Measurements from ENCODE around the gene ITPR2. TPM values are rescaled to one million over a fixed set of nuclear protein-coding genes. Genes with fewer than 3 reads are reported as not detected.
A peak's percentile ranks its signal among the peaks of the same experiment; 100 is the strongest.

The ITPR2 gene
- total and polyA plus RNA-seq, 2 experiments from 2014 or later = 5.0 to 9.1 TPM

DNA sequence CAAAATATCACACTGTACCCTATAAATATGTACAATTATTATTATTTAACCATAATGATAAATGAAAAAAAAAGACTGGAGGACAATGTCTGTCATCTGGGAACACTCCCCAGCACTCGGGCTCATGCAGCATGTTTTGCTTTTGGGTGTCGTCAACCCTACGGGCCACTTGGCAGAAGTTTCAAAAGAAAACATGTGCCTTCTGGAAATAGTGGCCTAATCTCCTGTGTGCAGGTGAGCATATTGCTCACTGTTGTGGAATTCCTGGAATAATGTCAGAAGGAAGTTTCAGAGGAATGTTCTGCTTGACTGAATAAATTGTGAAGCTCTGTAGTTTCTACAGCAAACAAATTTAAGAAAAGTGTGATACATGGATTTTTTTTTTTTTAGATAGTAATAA lies 339.3 kb downstream of the ITPR2 start:
- Histone ChIP-seq H3K9me3 (ENCODE audit: low read depth) (no peaks in the 10 kb centered on the region), H3K27me3 (replicated peaks; ENCODE audit: insufficient read depth) (no peaks in the 10 kb centered on the region), H3K9me2 (ENCODE audit: insufficient read depth) (no peaks in the 10 kb centered on the region), H3K4me2 (ENCODE audit: unreplicated experiment) (no peak overlapping the region), H3K4me3 (no peak overlapping the region), H3K27ac (no peak overlapping the region), H3K9ac (no peak overlapping the region), H3K79me2 (ENCODE audit: insufficient read depth) (no peaks in the 10 kb centered on the region), H3F3A (ENCODE audit: insufficient read depth) (no peaks in the 10 kb centered on the region), H2AFZ (no peak overlapping the region), H3K36me3 (ENCODE audit: low read depth) (no peaks in the 10 kb centered on the region), H3K4me1 (ENCODE audit: insufficient read depth) (no peaks in the 10 kb centered on the region), H4K20me1 (ENCODE audit: insufficient read depth) (no peaks in the 10 kb centered on the region)
- TF ChIP-seq EZH2 (IDR thresholded peaks at IDR 0.05; ENCODE audit: insufficient read depth, poor library complexity, severe bottlenecking) (no peak), EZH2phosphoT487 (IDR thresholded peaks at IDR 0.05; ENCODE audit: insufficient read depth, low read depth) (no peak)
- no peak for DNase-seq
- in situ Hi-C loops (cut with MboI) = no loop called here
- 76 to 82% methylated on average over 3 of the region's 3 CpGs for WGBS, 2 experiments (ENCODE audit: low coverage in 1 of 2, low lambda C conversion rate in 2 of 2, missing lambda C conversion rate in 2 of 2)

DNA sequence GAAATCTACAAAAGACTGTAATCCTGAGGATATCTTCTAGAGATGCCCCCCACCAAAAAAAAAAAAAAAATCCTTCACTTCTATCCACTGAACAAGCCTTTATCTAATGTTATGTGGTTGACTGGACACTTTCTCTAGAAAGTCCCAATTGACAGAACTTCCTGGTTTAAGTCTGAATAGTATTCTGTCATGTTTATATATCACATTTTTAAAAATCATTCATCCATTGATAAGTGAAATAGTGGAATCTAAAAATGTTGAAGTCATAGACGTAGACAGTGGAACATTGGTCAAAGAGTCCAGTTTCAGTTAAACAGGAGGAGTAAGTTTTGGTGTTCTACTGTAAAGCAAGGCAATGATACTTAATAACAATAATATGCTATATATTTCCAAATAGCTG lies 340.6 kb downstream of the ITPR2 start:
- Histone ChIP-seq H3K4me1 (ENCODE audit: insufficient read depth) (no peaks in the 10 kb centered on the region), H3K9me2 (ENCODE audit: insufficient read depth) (no peaks in the 10 kb centered on the region), H3K9me3 (ENCODE audit: low read depth) (no peaks in the 10 kb centered on the region), H3K27ac (no peak overlapping the region), H3K4me3 (no peak overlapping the region), H3K4me2 (ENCODE audit: unreplicated experiment) (no peak overlapping the region), H3F3A (ENCODE audit: insufficient read depth) (no peaks in the 10 kb centered on the region), H4K20me1 (ENCODE audit: insufficient read depth) (no peaks in the 10 kb centered on the region), H3K79me2 (ENCODE audit: insufficient read depth) (no peaks in the 10 kb centered on the region), H2AFZ (no peak overlapping the region), H3K27me3 (replicated peaks; ENCODE audit: insufficient read depth) (no peaks in the 10 kb centered on the region), H3K9ac (no peak overlapping the region), H3K36me3 (ENCODE audit: low read depth) (no peaks in the 10 kb centered on the region)
- WGBS, 2 experiments (ENCODE audit: low coverage in 1 of 2, low lambda C conversion rate in 2 of 2, missing lambda C conversion rate in 2 of 2) = 100% methylated on average over 1 of the region's 1 CpG
- in situ Hi-C loops (cut with MboI) = no loop called here
- no peak for TF ChIP-seq EZH2phosphoT487 (IDR thresholded peaks at IDR 0.05; ENCODE audit: insufficient read depth, low read depth)
- no peak for TF ChIP-seq EZH2 (IDR thresholded peaks at IDR 0.05; ENCODE audit: insufficient read depth, poor library complexity, severe bottlenecking)
- DNase-seq = no peak

DNA sequence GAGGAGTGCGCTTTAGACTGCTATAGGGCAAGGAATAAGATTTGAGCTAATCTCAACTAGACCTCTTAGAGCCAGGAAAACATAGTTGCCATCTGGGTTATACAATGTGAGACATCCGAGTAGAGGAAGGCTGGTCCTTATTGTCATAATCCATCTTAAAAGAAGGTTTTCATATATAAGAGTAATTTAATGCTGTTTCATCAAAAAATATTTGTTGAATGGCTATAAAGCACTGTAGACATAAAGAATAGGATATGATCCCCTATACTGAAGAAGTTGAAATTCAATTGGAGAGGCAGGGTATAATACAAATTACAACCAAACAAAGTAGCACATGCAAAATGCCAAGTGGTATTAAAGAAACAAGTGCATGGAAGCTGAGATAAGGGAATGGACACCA lies 343.1 kb downstream of the ITPR2 start:
- no peaks in the 10 kb centered on the region for H3K9me3 ChIP-seq (ENCODE audit: low read depth)
- DNase-seq = no peak
- H3K4me1 ChIP-seq (ENCODE audit: insufficient read depth) = no peaks in the 10 kb centered on the region
- in situ Hi-C loops (cut with MboI) = no loop called here
- no peak overlapping the region for H3K9ac ChIP-seq
- H2AFZ ChIP-seq = no peak overlapping the region
- TF ChIP-seq EZH2 (IDR thresholded peaks at IDR 0.05; ENCODE audit: insufficient read depth, poor library complexity, severe bottlenecking) = no peak
- TF ChIP-seq EZH2phosphoT487 (IDR thresholded peaks at IDR 0.05; ENCODE audit: insufficient read depth, low read depth) = no peak
- H3K27ac ChIP-seq = no peak overlapping the region
- WGBS, 2 experiments (ENCODE audit: low coverage in 1 of 2, low lambda C conversion rate in 2 of 2, missing lambda C conversion rate in 2 of 2) = 91 to 98% methylated on average over 2 of the region's 2 CpGs
- no peaks in the 10 kb centered on the region for H3K9me2 ChIP-seq (ENCODE audit: insufficient read depth)
- no peaks in the 10 kb centered on the region for H3K36me3 ChIP-seq (ENCODE audit: low read depth)
- H3K4me2 ChIP-seq (ENCODE audit: unreplicated experiment) = no peak overlapping the region
- H3K27me3 ChIP-seq (replicated peaks; ENCODE audit: insufficient read depth) = no peaks in the 10 kb centered on the region
- H3F3A ChIP-seq (ENCODE audit: insufficient read depth) = no peaks in the 10 kb centered on the region
- H3K79me2 ChIP-seq (ENCODE audit: insufficient read depth) = no peaks in the 10 kb centered on the region
- H3K4me3 ChIP-seq = no peak overlapping the region
- no peaks in the 10 kb centered on the region for H4K20me1 ChIP-seq (ENCODE audit: insufficient read depth)

DNA sequence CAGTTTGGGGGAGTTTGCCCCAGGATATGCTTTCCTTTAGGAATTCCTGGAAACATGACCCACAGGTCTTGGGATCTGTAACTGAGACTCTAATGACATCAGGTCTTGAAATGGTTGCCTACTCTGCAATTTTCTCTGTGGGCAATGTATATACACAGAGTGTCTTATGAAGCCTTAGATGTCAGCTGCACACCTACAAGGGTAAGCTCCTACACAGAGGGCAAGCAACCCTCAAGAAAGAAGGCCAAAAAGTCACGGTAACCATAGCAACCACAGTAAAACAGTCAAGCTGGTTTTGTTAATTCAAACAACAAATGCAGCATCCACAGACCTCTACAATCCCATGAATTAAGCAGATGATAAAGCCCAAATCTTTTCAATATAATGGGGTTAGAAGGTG lies 344.6 kb downstream of the ITPR2 start:
- no peaks in the 10 kb centered on the region for H3K4me1 ChIP-seq (ENCODE audit: insufficient read depth)
- H3F3A ChIP-seq (ENCODE audit: insufficient read depth) = no peaks in the 10 kb centered on the region
- H3K4me3 ChIP-seq = no peak overlapping the region
- H3K9me2 ChIP-seq (ENCODE audit: insufficient read depth) = no peaks in the 10 kb centered on the region
- TF ChIP-seq EZH2 (IDR thresholded peaks at IDR 0.05; ENCODE audit: insufficient read depth, poor library complexity, severe bottlenecking) (no peak), EZH2phosphoT487 (IDR thresholded peaks at IDR 0.05; ENCODE audit: insufficient read depth, low read depth) (no peak)
- in situ Hi-C loops (cut with MboI) = no loop called here
- no peak overlapping the region for H3K4me2 ChIP-seq (ENCODE audit: unreplicated experiment)
- 97 to 100% methylated on average over 1 of the region's 1 CpG for WGBS, 2 experiments (ENCODE audit: low coverage in 1 of 2, low lambda C conversion rate in 2 of 2, missing lambda C conversion rate in 2 of 2)
- no peak overlapping the region for H3K9ac ChIP-seq
- no peaks in the 10 kb centered on the region for H3K9me3 ChIP-seq (ENCODE audit: low read depth)
- no peak overlapping the region for H3K27ac ChIP-seq
- H3K36me3 ChIP-seq (ENCODE audit: low read depth) = no peaks in the 10 kb centered on the region
- H4K20me1 ChIP-seq (ENCODE audit: insufficient read depth) = no peaks in the 10 kb centered on the region
- no peaks in the 10 kb centered on the region for H3K27me3 ChIP-seq (replicated peaks; ENCODE audit: insufficient read depth)
- no peaks in the 10 kb centered on the region for H3K79me2 ChIP-seq (ENCODE audit: insufficient read depth)
- DNase-seq = no peak
- no peak overlapping the region for H2AFZ ChIP-seq

DNA sequence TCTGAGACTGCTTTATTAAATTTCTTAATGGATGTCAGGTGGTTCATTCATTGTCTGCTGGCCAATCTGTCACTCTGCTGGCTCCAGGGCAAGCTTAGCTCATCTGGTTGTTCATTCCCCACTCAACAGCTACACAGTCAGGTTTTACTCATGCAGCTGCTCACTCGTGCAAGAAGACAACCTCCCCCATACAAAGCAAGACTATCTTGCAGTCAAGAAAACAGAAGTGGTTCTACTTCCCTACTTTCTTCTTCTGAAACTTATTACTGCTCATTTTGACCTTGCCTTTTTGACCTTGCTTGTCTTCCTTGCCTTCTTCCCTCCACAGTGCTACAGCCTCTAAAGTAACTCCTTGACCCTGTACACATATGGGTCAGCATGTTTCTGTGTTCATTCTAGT lies 359.7 kb downstream of the ITPR2 start:
- no peaks in the 10 kb centered on the region for H3K79me2 ChIP-seq (ENCODE audit: insufficient read depth)
- no peaks in the 10 kb centered on the region for H3K9me2 ChIP-seq (ENCODE audit: insufficient read depth)
- H2AFZ ChIP-seq = no peak overlapping the region
- no peaks in the 10 kb centered on the region for H3K36me3 ChIP-seq (ENCODE audit: low read depth)
- WGBS, 2 experiments (ENCODE audit: low coverage in 1 of 2, low lambda C conversion rate in 2 of 2, missing lambda C conversion rate in 2 of 2) = 0 to 5% methylated on average over 1 of the region's 1 CpG
- no peaks in the 10 kb centered on the region for H4K20me1 ChIP-seq (ENCODE audit: insufficient read depth)
- peaks cover 20% of the 10 kb centered on the region for H3K4me1 ChIP-seq (ENCODE audit: insufficient read depth)
- H3K9me3 ChIP-seq (ENCODE audit: low read depth) = no peaks in the 10 kb centered on the region
- TF ChIP-seq EZH2phosphoT487 (IDR thresholded peaks at IDR 0.05; ENCODE audit: insufficient read depth, low read depth) (no peak), EZH2 (IDR thresholded peaks at IDR 0.05; ENCODE audit: insufficient read depth, poor library complexity, severe bottlenecking) (no peak)
- H3K27me3 ChIP-seq (replicated peaks; ENCODE audit: insufficient read depth) = no peaks in the 10 kb centered on the region
- no peak overlapping the region for H3K4me2 ChIP-seq (ENCODE audit: unreplicated experiment)
- DNase-seq = peak; percentile 72
- in situ Hi-C loops (cut with MboI) = no loop called here
- H3K9ac ChIP-seq = no peak overlapping the region
- H3F3A ChIP-seq (ENCODE audit: insufficient read depth) = peaks cover 15% of the 10 kb centered on the region
- peak overlapping the region; percentile 42 for H3K27ac ChIP-seq
- H3K4me3 ChIP-seq = no peak overlapping the region
